ENCODE results near the gene METRN. TPM values are rescaled to one million over a fixed set of nuclear protein-coding genes. Genes with fewer than 3 reads are reported as not detected.
A peak's percentile ranks its signal among the peaks of the same experiment; 100 is the strongest.
"Not testable (repeated sequence)": the region's sequence is repeated elsewhere in the genome, so short reads cannot be mapped to it uniquely, and the experiment has no call there.

The METRN gene
- total and polyA plus RNA-seq, 7 experiments from 2014 or later, result 3.7 to 5.1 (median 4.8) TPM

- POLR2A ChIA-PET, result no interaction called here
- no peak for ATAC-seq
- H3K4me3 ChIP-seq (ENCODE audit: low read length), result no peak overlapping the region
- no peak overlapping the region for H3K27ac ChIP-seq (ENCODE audit: low read depth, low read length)
- Mint-ChIP-seq H3K9me3 (peaks cover 0 to 5% (median 0%) of the 10 kb centered on the region in 11 donors), H3K4me1 (peaks cover 0 to 4% (median 3%) of the 10 kb centered on the region in 7 donors), H3K36me3 (no peaks in the 10 kb centered on the region), H3K27me3 (peaks cover 0 to 7% (median 4%) of the 10 kb centered on the region in 5 donors), H3K27ac (no peak overlapping the region), H3K4me3 (no peak overlapping the region)
- H3K36me3 ChIP-seq (ENCODE audit: control insufficient read depth in 2 of 3, insufficient read depth in 3 of 3, low read length in 3 of 3), result no peaks in the 10 kb centered on the region
- no peak for DNase-seq
- no peaks in the 10 kb centered on the region for H3K4me1 ChIP-seq (ENCODE audit: control insufficient read depth in 2 of 2, insufficient read depth in 2 of 2, low read length in 2 of 2)
- H3K27me3 ChIP-seq (ENCODE audit: control insufficient read depth in 2 of 2, insufficient read depth in 2 of 2, low read length in 2 of 2), result no peaks in the 10 kb centered on the region
- intact Hi-C loops (cut with micrococcal nuclease), result no loop called here
- CTCF ChIA-PET, result interaction anchor here (0.7 kb wide), 1 partner anchor 33 kb away, joined by 3 read pairs; no protein-coding TSS in a partner anchor
- no peaks in the 10 kb centered on the region for H3K9me3 ChIP-seq (ENCODE audit: control insufficient read depth in 2 of 3, low read length in 3 of 3)
Measured at GRCh38 chr16:752007-752312, 37.0 kb downstream of the METRN start.

- DNase-seq; H3K4me1 ChIP-seq (ENCODE audit: control insufficient read depth in 2 of 2, insufficient read depth in 2 of 2, low read length in 2 of 2); H3K9me3 Mint-ChIP-seq; H3K4me3 Mint-ChIP-seq; H3K4me3 ChIP-seq (ENCODE audit: low read length); H3K27me3 ChIP-seq (ENCODE audit: control insufficient read depth in 2 of 2, insufficient read depth in 2 of 2, low read length in 2 of 2); POLR2A ChIA-PET; H3K9me3 ChIP-seq (ENCODE audit: control insufficient read depth in 2 of 3, low read length in 3 of 3); H3K27ac ChIP-seq (ENCODE audit: low read depth, low read length); H3K4me1 Mint-ChIP-seq; H3K27ac Mint-ChIP-seq; ATAC-seq; H3K36me3 Mint-ChIP-seq; H3K36me3 ChIP-seq (ENCODE audit: control insufficient read depth in 2 of 3, insufficient read depth in 3 of 3, low read length in 3 of 3); H3K27me3 Mint-ChIP-seq; intact Hi-C loops (cut with micrococcal nuclease): not testable (repeated sequence)
- CTCF ChIA-PET, result interaction anchor here (0.9 kb wide), 1 partner anchor 41 kb away, joined by 4 read pairs; no protein-coding TSS in a partner anchor
Measured at GRCh38 chr16:754121-754607, 39.2 kb downstream of the METRN start.

GRCh38 chr16:754656-755055 is 39.7 kb downstream of the METRN start:
- POLR2A ChIA-PET, result no interaction called here
- CTCF ChIA-PET, result interaction anchor here (0.9 kb wide), 1 partner anchor 42 kb away, joined by 4 read pairs; no protein-coding TSS in a partner anchor
- Mint-ChIP-seq H3K4me3 (no peak overlapping the region), H3K27me3 (peaks cover 0 to 8% (median 6%) of the 10 kb centered on the region in 5 donors), H3K36me3 (peaks cover 0 to 3% (median 0%) of the 10 kb centered on the region in 5 donors), H3K4me1 (peaks cover 0 to 8% (median 3%) of the 10 kb centered on the region in 7 donors), H3K27ac (no peak overlapping the region), H3K9me3 (peaks cover 0 to 5% (median 0%) of the 10 kb centered on the region in 11 donors)
- Histone ChIP-seq H3K4me1 (ENCODE audit: control insufficient read depth in 2 of 2, insufficient read depth in 2 of 2, low read length in 2 of 2) (no peaks in the 10 kb centered on the region), H3K9me3 (ENCODE audit: control insufficient read depth in 2 of 3, low read length in 3 of 3) (no peaks in the 10 kb centered on the region), H3K36me3 (ENCODE audit: control insufficient read depth in 2 of 3, insufficient read depth in 3 of 3, low read length in 3 of 3) (no peaks in the 10 kb centered on the region), H3K27me3 (ENCODE audit: control insufficient read depth in 2 of 2, insufficient read depth in 2 of 2, low read length in 2 of 2) (no peaks in the 10 kb centered on the region), H3K27ac (ENCODE audit: low read depth, low read length) (no peak overlapping the region), H3K4me3 (ENCODE audit: low read length) (no peak overlapping the region)
- DNase-seq (no peak), ATAC-seq (peak; percentile 67)
- intact Hi-C loops (cut with micrococcal nuclease), result no loop called here

- intact Hi-C loops (cut with micrococcal nuclease), result no loop called here
- ChIA-PET POLR2A (no interaction called here), CTCF (no interaction called here)
- Mint-ChIP-seq H3K9me3 (peaks cover 0 to 5% (median 0%) of the 10 kb centered on the region in 11 donors), H3K27me3 (peaks cover 0 to 8% (median 6%) of the 10 kb centered on the region in 5 donors), H3K4me1 (peaks cover 0 to 8% (median 3%) of the 10 kb centered on the region in 7 donors), H3K36me3 (peaks cover 0 to 3% (median 0%) of the 10 kb centered on the region in 5 donors), H3K27ac (no peak overlapping the region), H3K4me3 (no peak overlapping the region)
- H3K36me3 ChIP-seq (ENCODE audit: control insufficient read depth in 2 of 3, insufficient read depth in 3 of 3, low read length in 3 of 3), result no peaks in the 10 kb centered on the region
- DNase-seq (no peak), ATAC-seq (no peak)
- no peaks in the 10 kb centered on the region for H3K27me3 ChIP-seq (ENCODE audit: control insufficient read depth in 2 of 2, insufficient read depth in 2 of 2, low read length in 2 of 2)
- no peaks in the 10 kb centered on the region for H3K4me1 ChIP-seq (ENCODE audit: control insufficient read depth in 2 of 2, insufficient read depth in 2 of 2, low read length in 2 of 2)
- no peak overlapping the region for H3K27ac ChIP-seq (ENCODE audit: low read depth, low read length)
- no peaks in the 10 kb centered on the region for H3K9me3 ChIP-seq (ENCODE audit: control insufficient read depth in 2 of 3, low read length in 3 of 3)
- no peak overlapping the region for H3K4me3 ChIP-seq (ENCODE audit: low read length)
Measured at GRCh38 chr16:756428-756827, 41.5 kb downstream of the METRN start.

GRCh38 chr16:759110-759910 is 44.4 kb downstream of the METRN start:
- peaks cover 0 to 5% (median 0%) of the 10 kb centered on the region in 11 donors for H3K9me3 Mint-ChIP-seq
- ChIA-PET POLR2A (no interaction called here), CTCF (no interaction called here)
- no peak overlapping the region for H3K4me3 Mint-ChIP-seq
- Histone ChIP-seq H3K9me3 (ENCODE audit: control insufficient read depth in 2 of 3, low read length in 3 of 3) (no peaks in the 10 kb centered on the region), H3K27ac (ENCODE audit: low read depth, low read length) (no peak overlapping the region), H3K27me3 (ENCODE audit: control insufficient read depth in 2 of 2, insufficient read depth in 2 of 2, low read length in 2 of 2) (no peaks in the 10 kb centered on the region), H3K4me1 (ENCODE audit: control insufficient read depth in 2 of 2, insufficient read depth in 2 of 2, low read length in 2 of 2) (no peaks in the 10 kb centered on the region), H3K4me3 (ENCODE audit: low read length) (no peak overlapping the region), H3K36me3 (ENCODE audit: control insufficient read depth in 2 of 3, insufficient read depth in 3 of 3, low read length in 3 of 3) (no peaks in the 10 kb centered on the region)
- peaks cover 0 to 8% (median 5%) of the 10 kb centered on the region in 5 donors for H3K27me3 Mint-ChIP-seq
- DNase-seq, result no peak
- H3K36me3 Mint-ChIP-seq, result peaks cover 0 to 3% (median 0%) of the 10 kb centered on the region in 5 donors
- H3K4me1 Mint-ChIP-seq, result peaks cover 0 to 8% (median 3%) of the 10 kb centered on the region in 7 donors
- ATAC-seq, result no peak
- intact Hi-C loops (cut with micrococcal nuclease), result no loop called here
- no peak overlapping the region for H3K27ac Mint-ChIP-seq

GRCh38 chr16:760065-760464 is 45.1 kb downstream of the METRN start:
- DNase-seq, result no peak
- H3K27me3 Mint-ChIP-seq, result peaks cover 0 to 8% (median 5%) of the 10 kb centered on the region in 5 donors
- no peak overlapping the region for H3K4me3 Mint-ChIP-seq
- CTCF ChIA-PET, result no interaction called here
- peaks cover 0 to 3% (median 0%) of the 10 kb centered on the region in 5 donors for H3K36me3 Mint-ChIP-seq
- Histone ChIP-seq H3K9me3 (ENCODE audit: control insufficient read depth in 2 of 3, low read length in 3 of 3) (no peaks in the 10 kb centered on the region), H3K27me3 (ENCODE audit: control insufficient read depth in 2 of 2, insufficient read depth in 2 of 2, low read length in 2 of 2) (no peaks in the 10 kb centered on the region), H3K27ac (ENCODE audit: low read depth, low read length) (no peak overlapping the region), H3K4me1 (ENCODE audit: control insufficient read depth in 2 of 2, insufficient read depth in 2 of 2, low read length in 2 of 2) (no peaks in the 10 kb centered on the region), H3K36me3 (ENCODE audit: control insufficient read depth in 2 of 3, insufficient read depth in 3 of 3, low read length in 3 of 3) (no peaks in the 10 kb centered on the region), H3K4me3 (ENCODE audit: low read length) (no peak overlapping the region)
- peaks cover 0 to 5% (median 0%) of the 10 kb centered on the region in 11 donors for H3K9me3 Mint-ChIP-seq
- no peak for ATAC-seq
- intact Hi-C loops (cut with micrococcal nuclease), result no loop called here
- POLR2A ChIA-PET, result no interaction called here
- no peak overlapping the region for H3K27ac Mint-ChIP-seq
- H3K4me1 Mint-ChIP-seq, result peaks cover 0 to 4% (median 0%) of the 10 kb centered on the region in 7 donors

Data from naive thymus-derived CD4-positive, alpha-beta T cell (primary cell).